ENCODE measurements around the gene PARD6A. TPM values are rescaled to one million over a fixed set of nuclear protein-coding genes. Genes with fewer than 3 reads are reported as not detected.

The PARD6A gene
- total and polyA plus RNA-seq, 2 of the 13 experiments (the other 11 are each of a cell fraction or from before 2014, with no cell fraction given): 3.5 to 4.3 TPM

DNA sequence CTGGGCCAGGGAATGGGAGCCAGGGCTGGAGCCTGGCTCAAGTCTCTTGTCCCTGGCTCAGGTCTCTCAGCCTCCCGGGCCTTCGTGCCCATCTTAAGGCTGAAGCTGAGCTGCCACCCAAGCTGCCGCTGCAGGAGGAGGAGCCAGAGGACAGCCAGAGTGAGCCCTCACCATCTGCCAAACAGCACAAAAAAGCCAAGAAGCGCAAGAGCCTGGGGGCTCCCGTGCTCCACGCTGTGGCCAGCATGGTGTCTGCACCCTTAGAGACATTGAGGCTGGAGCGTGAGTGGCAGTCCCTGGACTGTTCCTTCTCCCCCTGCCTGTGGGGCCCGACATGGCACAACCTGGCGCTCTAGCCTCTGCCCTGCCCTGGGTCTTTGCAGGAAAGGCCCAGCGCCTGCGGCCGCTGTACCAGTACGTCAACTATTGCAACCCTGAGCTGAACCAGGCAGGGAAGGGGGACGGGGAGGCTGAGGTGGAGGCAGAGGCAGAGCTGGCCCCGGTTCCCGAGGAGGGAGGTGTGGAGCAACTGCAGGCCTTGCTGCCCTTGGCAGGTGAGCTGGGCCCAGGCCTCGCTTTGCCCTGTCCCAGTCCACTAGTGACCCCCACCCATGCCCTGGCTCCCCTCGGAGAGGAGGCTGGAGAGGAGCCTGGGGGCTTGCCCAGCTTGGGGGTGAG, 7.2 kb downstream of the PARD6A start (continued):
- TF ChIP-seq, protein P1, sequence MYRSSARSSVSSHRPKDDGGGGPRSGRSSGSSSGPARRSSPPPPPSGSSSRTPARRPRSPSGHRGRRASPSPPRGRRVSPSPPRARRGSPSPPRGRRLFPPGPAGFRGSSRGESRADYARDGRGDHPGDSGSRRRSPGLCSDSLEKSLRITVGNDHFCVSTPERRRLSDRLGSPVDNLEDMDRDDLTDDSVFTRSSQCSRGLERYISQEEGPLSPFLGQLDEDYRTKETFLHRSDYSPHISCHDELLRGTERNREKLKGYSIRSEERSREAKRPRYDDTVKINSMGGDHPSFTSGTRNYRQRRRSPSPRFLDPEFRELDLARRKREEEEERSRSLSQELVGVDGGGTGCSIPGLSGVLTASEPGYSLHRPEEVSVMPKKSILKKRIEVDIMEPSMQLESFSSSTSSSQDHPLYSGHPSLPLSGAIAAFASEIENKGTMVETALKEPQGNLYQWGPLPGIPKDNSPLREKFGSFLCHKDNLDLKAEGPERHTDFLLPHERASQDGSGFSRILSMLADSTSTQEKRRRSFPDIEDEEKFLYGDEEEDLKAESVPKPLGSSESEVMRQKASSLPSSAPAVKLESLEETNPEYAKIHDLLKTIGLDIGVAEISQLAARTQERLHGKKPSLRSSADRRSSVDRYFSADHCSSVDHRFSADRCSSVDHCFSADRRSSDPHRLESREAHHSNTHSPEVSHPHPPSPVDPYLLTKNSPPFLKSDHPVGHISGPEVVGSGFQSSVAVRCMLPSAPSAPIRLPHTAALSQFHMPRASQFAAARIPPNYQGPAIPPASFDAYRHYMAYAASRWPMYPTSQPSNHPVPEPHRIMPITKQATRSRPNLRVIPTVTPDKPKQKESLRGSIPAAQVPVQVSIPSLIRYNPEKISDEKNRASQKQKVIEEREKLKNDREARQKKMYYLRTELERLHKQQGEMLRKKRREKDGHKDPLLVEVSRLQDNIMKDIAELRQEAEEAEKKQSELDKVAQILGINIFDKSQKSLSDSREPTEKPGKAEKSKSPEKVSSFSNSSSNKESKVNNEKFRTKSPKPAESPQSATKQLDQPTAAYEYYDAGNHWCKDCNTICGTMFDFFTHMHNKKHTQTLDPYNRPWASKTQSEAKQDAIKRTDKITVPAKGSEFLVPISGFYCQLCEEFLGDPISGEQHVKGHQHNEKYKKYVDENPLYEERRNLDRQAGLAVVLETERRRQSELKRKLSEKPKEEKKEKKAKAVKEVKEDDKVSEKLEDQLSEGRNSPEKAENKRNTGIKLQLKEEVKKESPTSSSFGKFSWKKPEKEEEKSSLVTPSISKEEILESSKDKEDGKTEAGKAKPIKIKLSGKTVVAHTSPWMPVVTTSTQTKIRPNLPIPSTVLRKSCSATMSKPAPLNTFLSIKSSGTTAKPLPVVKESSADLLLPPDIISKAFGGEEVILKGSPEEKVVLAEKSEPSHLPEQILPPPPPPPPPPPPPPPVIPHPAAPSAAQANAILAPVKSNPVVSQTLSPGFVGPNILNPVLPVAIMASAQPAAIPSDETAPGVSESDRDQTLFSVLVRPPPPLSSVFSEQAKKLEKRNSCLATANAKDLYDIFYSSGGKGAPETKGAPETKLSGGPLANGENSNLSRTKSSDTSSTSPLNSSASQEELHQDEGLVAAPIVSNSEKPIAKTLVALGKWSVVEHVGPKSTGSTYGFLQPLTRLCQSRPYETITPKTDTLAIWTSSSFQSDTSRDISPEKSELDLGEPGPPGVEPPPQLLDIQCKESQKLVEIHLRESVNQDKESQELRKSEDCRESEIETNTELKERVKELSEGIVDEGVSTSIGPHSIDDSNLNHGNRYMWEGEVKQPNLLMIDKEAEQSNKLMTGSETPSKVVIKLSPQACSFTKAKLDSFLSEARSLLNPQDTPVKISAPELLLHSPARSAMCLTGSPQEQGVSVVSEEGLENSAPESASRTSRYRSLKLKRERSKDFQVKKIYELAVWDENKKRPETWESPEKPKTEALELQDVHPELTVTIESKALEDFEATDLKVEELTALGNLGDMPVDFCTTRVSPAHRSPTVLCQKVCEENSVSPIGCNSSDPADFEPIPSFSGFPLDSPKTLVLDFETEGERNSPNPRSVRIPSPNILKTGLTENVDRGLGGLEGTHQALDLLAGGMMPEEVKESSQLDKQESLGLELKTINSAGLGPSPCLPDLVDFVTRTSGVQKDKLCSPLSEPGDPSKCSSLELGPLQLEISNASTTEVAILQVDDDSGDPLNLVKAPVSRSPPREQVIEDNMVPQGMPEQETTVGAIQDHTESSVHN (CRISPR knock-in tag; IDR thresholded peaks at IDR 0.05): peak; percentile 35; the same call in 1 of the 2 replicates
- TF ChIP-seq CENPT (CRISPR knock-in tag; IDR thresholded peaks at IDR 0.05; ENCODE audit: low read depth): no peak
- peak; percentile 65 for TF ChIP-seq AGO1 (IDR thresholded peaks at IDR 0.05; ENCODE audit: low read depth, low read length, poor library complexity, severe bottlenecking)
- no peak for TF ChIP-seq ZFAT (CRISPR knock-in tag; conservative IDR thresholded peaks at IDR 0.05)
- TF ChIP-seq ZNF207 (IDR thresholded peaks at IDR 0.05; ENCODE audit: borderline replicate concordance): no peak
- TF ChIP-seq, protein P2, sequence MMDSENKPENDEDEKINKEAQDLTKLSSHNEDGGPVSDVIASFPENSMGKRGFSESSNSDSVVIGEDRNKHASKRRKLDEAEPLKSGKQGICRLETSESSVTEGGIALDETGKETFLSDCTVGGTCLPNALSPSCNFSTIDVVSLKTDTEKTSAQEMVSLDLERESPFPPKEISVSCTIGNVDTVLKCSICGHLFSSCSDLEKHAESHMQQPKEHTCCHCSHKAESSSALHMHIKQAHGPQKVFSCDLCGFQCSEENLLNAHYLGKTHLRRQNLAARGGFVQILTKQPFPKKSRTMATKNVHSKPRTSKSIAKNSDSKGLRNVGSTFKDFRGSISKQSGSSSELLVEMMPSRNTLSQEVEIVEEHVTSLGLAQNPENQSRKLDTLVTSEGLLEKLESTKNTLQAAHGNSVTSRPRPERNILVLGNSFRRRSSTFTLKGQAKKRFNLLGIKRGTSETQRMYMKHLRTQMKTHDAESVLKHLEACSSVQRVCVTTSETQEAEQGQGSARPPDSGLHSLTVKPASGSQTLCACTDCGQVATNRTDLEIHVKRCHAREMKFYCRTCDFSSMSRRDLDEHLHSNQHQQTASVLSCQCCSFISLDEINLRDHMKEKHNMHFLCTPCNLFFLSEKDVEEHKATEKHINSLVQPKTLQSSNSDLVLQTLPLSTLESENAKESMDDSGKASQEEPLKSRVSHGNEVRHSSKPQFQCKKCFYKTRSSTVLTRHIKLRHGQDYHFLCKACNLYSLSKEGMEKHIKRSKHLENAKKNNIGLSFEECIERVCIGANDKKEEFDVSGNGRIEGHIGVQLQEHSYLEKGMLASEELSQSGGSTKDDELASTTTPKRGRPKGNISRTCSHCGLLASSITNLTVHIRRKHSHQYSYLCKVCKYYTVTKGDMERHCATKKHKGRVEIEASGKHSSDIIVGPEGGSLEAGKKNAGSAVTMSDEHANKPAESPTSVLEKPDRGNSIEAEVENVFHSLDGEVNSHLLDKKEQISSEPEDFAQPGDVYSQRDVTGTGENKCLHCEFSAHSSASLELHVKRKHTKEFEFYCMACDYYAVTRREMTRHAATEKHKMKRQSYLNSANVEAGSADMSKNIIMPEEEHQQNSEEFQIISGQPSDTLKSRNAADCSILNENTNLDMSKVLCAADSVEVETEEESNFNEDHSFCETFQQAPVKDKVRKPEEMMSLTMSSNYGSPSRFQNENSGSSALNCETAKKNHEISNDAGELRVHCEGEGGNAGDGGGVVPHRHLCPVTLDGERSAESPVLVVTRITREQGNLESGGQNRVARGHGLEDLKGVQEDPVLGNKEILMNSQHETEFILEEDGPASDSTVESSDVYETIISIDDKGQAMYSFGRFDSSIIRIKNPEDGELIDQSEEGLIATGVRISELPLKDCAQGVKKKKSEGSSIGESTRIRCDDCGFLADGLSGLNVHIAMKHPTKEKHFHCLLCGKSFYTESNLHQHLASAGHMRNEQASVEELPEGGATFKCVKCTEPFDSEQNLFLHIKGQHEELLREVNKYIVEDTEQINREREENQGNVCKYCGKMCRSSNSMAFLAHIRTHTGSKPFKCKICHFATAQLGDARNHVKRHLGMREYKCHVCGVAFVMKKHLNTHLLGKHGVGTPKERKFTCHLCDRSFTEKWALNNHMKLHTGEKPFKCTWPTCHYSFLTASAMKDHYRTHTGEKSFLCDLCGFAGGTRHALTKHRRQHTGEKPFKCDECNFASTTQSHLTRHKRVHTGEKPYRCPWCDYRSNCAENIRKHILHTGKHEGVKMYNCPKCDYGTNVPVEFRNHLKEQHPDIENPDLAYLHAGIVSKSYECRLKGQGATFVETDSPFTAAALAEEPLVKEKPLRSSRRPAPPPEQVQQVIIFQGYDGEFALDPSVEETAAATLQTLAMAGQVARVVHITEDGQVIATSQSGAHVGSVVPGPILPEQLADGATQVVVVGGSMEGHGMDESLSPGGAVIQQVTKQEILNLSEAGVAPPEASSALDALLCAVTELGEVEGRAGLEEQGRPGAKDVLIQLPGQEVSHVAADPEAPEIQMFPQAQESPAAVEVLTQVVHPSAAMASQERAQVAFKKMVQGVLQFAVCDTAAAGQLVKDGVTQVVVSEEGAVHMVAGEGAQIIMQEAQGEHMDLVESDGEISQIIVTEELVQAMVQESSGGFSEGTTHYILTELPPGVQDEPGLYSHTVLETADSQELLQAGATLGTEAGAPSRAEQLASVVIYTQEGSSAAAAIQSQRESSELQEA (CRISPR knock-in tag; IDR thresholded peaks at IDR 0.05; ENCODE audit: not compliant biosample characterization): peak; percentile 40
- TF ChIP-seq, protein P3, sequence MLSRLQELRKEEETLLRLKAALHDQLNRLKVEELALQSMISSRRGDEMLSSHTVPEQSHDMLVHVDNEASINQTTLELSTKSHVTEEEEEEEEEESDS (CRISPR knock-in tag; IDR thresholded peaks at IDR 0.05; ENCODE audit: borderline replicate concordance): no peak
- TF ChIP-seq GABPA (IDR thresholded peaks at IDR 0.05; ENCODE audit: low read depth, low read length): no peak
- peak; percentile 57 for TF ChIP-seq GABPA (CRISPR knock-in tag; IDR thresholded peaks at IDR 0.05; ENCODE audit: low read depth)
- TF ChIP-seq HOXA3 (CRISPR knock-in tag; IDR thresholded peaks at IDR 0.05): peak; percentile 84
- peak; percentile 39; the same call in 1 of the 2 replicates for TF ChIP-seq ZNF34 (CRISPR knock-in tag; IDR thresholded peaks at IDR 0.05; ENCODE audit: borderline replicate concordance)

Data from HepG2 (cell line).